CMK (cell line): ENCODE data around the gene GNL1.

Source experiments
- DNase-seq: peaks from one replicate; pipeline ENCODE4 v3.0.0-alpha.2; 2010; ENCODE audit warnings: low read depth

Gene GNL1

DNA sequence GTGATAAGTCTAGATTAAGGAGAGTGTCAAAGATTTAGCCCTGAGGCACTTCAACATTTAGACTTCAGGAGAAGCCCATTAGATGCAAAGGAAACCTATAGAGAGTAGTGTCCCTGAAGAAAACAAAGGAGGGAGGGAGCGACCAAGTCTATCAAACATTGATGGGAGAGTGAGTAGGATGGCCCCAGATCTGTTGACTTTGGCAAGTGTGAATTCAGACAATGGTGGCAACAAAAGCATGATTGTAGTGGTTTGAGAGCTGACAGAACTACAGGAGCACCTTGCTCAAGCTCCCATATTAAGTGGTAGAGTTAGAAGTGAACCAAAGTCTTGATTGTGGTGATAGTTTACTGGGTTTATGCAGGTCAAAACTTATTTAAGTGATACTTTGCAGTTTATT, 14.0 kb upstream of the GNL1 start:
- DNase-seq, result no peak

- DNase-seq, result no peak
Observed at GRCh38 chr6:30568245-30568644, 12.0 kb upstream of the GNL1 start.

DNA sequence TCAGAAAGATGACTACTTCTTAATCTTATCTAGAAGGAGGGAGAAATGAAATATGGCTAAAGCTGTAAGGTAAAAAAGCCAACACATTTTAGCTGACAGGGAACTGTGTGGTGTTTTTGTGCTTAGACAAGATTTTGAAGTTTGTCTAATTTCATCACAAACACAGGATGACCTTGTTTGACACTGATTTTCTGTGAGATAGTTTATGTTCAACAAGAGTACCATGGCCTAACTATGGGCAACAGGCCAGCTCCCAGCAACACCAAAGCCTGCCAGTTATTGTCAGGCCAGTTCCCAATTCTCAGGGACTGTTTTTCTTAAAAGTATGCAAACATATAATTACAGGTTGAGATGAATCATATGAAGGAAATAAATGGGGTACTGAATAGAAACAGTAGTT, 9.5 kb upstream of the GNL1 start:
- DNase-seq, result no peak

- DNase-seq, result no peak
Observed at GRCh38 chr6:30564114-30564513, 7.8 kb upstream of the GNL1 start.

GRCh38 chr6:30562470-30563425, 6.5 kb upstream of the GNL1 start:
- DNase-seq, result no peak

GRCh38 chr6:30560930-30561329, 4.6 kb upstream of the GNL1 start:
- no peak for DNase-seq

DNA sequence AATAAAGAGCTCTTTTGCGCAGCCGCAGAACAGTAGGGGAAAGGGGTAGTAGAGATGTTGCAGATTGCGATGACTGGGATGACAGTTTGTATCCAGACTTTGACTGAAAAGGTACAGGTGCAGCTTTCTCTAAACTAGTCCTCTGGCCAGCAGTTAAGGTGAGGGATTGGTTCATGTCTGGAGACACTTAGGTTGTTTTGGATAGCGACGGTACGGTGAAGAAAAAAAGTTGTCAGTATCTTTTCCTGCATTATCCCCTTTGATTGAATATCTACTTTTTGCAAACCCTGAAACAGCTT, 1.3 kb upstream of the GNL1 start:
- DNase-seq, result no peak

DNA sequence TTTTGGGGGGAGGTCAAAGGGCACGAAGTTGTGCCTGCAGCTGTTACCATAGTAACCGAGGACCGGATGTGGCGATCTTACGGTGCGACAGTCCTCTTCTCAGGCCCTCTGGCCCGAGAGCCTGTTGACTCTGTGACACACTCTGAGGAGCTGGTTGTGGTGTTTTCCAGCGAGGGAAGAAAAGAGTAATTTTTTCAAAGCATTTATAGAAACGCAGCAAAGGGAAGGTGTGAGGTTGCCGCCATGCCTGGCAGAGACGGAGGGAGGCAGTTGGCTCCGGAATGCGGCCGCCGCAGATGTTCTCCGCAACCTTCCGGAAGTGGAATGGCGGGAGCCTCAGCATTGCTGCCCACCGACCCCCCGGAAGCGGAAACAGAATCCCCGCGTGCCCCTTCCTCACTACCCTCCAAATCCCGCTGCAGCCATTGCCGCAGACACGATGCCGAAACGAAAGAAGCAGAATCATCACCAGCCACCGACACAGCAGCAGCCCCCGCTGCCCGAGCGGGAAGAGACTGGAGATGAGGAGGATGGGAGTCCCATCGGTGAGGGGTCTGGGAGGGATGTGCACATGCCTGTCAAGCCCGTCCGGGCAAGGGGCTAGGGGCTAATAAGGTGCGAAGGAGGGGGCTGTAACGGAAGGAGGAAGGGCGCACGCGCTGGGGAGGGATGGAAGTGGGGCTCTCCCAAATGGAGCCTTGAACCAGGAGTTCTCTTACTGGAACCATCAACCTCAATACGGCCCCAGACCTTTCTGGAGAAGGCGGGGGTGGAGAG, 805 bp upstream of the GNL1 start, which contains the start of gene PRR3:
Gene PRR3 (plus strand): TSS at position 390 of the 777 bp plus-strand sequence. CDS start 50 bp downstream, at position 440.
- peak; percentile 82 for DNase-seq

DNA sequence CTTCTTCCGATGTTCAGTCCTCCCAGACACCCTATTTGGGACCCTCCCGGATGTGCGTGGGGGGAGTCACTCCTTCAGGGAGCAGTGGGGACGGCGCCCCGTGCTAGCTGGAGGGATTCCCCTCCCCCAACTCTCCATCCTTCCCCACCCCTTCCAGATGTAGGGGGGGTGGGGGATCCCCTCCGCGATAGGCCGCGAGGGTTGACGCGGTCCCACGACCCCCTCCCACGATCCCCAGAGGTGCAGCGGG, 548 bp downstream of the GNL1 start:
- no peak for DNase-seq

GRCh38 chr6:30554962-30555815, 1.1 kb downstream of the GNL1 start:
- no peak for DNase-seq

GRCh38 chr6:30554404-30554803, 1.9 kb downstream of the GNL1 start:
- no peak for DNase-seq

DNA sequence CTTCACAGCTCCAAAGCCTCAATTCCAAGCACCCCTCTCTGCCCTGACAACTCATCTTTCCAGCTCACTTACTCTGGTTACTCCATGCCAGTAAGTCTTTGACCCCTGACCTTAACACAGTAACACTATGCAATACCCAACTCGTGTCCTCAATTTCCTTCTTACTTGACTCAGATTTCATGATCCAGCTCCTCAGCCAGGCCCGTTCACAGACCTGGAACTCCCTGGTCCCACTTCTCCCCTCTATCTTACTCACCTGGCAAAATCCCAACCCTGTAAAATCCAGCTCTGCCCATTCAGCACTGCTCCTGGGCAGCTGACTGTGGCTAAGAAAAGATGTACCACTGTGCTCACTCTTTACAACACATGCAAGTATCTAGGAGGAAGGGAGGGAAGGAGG, 7.9 kb downstream of the GNL1 start:
- no peak for DNase-seq

GRCh38 chr6:30547454-30547853, 8.8 kb downstream of the GNL1 start:
- no peak for DNase-seq

DNA sequence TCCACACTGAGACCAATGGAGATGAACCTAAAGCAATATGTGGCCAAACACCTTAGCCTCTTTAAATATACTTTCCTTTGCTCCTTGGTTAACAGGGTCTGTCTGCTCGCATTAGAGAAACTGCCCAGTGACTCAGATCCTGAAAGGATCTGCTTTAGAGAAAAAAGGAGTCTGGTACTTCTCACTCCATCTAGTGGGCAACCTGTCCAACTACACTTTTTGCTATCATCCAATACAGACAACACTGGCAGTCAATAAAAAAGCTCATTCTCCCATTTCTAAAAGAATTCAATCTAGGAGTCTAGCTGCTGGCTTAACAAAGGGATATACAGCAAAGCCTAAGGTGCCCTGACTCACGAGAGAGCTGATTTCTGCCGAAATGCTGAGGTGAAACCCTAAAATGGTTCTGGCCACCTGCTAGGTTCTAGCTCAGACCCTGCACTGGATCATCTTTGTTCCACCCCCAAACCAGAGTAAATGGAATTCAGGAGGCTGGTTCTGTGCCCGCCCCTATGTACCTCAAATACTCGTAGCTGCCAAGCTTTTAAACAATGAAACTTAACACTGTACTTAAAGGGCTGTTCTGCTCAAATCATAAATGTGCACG, 11.5 kb downstream of the GNL1 start:
- DNase-seq, result no peak

DNA sequence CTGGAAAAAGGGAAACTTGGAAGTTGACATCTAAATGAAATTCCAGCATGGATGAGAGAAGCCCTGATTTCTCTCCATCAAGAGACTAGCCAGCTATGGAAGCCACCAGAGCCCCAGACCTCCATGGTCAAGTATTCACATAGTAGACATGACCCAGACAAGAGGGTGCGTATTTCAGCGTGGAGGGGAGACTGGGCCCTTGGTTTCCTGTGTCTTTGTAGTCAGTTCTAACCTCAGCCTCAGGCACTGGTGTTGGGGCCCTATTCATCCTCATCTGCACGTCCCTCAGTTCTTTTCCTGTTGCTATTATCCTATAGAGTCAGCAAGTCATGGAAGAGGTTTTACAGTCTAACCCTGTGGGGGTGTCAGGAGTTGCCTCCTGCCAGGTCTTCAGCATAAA, 12.5 kb downstream of the GNL1 start:
- no peak for DNase-seq

GRCh38 chr6:30542915-30543314, 13.4 kb downstream of the GNL1 start:
- DNase-seq, result no peak

DNA sequence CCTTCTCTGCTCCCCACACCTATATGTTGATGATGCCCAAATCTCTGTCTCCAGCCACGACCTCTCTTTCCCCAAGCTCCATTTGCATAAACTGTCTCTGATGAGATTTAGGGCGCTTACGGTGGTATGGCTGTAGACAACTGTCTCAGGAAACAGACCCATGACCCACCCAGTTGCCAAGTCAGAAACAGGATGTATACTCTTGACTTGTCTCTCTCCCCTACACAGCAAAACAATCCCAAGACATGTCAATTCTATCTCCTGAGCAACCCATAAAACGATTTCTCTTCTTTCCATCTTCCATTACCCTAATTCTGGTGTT, 13.9 kb downstream of the GNL1 start:
- DNase-seq, result no peak

DNA sequence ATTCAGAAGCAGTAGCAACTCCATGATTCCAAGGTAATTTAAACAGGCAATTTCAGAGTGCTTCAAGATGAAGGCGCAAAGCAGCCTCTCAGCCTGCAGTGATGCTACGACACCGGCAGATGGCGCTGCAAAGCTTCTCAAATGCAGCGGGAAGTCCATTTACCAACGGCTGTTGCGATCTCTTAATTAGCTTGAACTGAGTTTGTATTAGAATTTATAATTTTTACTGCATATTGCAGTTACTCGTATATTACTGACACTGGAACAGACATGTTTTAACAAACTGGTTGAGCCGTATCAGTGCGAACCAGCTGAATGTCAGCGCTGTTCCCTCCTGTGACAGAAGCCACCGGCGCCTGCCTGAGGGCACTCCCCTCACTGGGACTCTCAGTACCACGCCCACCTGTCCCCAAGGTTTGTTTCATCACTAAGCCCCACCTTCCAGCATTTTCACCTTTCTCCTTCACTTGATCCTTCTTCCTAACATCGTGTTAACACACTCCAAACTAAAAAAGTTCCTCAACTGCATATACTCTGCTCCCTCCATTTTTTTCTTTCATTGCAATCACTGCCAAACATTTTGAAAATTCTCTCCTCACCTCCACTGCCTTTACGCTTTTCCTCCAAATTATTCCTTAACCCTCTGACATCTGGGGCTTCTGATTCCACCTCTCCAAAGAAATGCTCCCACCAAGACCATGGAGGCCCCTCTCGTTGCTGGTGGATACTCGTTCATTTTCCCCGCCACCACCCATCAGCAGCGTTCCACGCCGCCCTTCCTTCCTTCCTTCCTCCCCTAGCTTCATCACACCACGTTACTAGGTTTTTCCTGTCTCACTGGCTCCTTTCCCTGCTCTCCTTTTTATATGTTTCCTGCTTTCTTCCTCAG, 14.5 kb downstream of the GNL1 start:
- DNase-seq, result peak; percentile 76

- no peak for DNase-seq
Observed at GRCh38 chr6:30537931-30538330, 18.4 kb downstream of the GNL1 start.

DNA sequence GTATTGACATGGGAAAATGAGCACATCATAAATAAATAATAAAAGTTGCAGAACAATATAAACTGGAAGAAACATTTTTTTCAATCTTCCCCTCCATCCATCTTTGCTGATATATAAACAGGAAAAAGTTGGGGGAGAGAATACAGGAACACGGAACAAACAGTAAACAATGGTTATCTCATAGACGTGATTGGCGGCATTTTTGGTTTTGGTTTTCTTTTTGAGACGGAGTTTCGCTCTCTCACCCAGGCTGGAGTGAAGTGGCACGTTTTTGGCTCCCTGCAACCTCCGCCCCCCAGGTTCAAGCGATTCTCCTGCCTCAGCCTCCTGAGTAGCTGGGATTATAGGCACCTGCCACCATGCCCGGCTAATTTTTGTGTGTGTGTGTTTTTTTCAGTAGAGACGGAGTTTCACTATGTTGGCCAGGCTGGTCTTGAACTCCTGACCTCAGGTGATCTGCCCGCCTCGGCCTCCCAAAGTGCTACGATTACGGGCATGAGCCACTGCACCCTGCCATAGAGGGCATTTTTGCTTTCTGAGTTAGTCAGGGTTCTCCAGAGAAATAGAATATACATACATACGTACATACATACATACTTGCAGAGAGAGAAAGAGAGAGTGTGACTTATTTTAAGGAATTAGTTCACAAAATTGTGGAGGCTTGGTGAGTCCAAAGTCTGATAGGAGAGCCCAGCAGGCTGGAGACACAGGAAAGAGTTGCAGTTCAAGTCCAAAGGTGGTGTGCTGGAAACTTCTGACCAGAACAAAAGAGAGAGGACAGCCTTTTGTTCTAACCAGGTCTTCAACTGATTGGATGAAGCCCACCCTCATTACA, 22.6 kb downstream of the GNL1 start:
- DNase-seq, result no peak
